K562 (cell line): Measurements from ENCODE around the gene RBM19. TPM values are rescaled to one million over a fixed set of nuclear protein-coding genes. Genes with fewer than 3 reads are reported as not detected.
A peak's percentile ranks its signal among the peaks of the same experiment; 100 is the strongest.

Experiments used
- CBX8 ChIP-seq: fragments of 200-600 bp; sonication (generic); IDR thresholded peaks from 2 replicates; pipeline ENCODE4 v1.6.1; 2012; ENCODE audit warnings: borderline replicate concordance, mixed run types, low read depth, mild to moderate bottlenecking, moderate library complexity, mixed read lengths, low read length, control low read depth, inconsistent platforms; ENCODE audit not compliant: poor library complexity, severe bottlenecking; ENCODE audit errors: extremely low read depth
- CXXC5 ChIP-seq: fragments of 250-450 bp; sonication (Bioruptor Pico); IDR thresholded peaks from 2 replicates; pipeline ENCODE4 v1.8.0; 2022; ENCODE audit warnings: inconsistent platforms, mild to moderate bottlenecking, moderate library complexity
- DPF2 ChIP-seq: fragments of 450-650 bp; IDR thresholded peaks from 2 replicates; pipeline ENCODE4 v1.6.1; 2016
- ERF ChIP-seq: fragments of 450-650 bp; formaldehyde crosslinking; IDR thresholded peaks from 2 replicates; pipeline ENCODE4 v1.4.0; 2020; ENCODE audit warnings: mild to moderate bottlenecking, mixed read lengths
- GTF2A2 ChIP-seq: IDR thresholded peaks from 2 replicates; pipeline ENCODE4 v1.6.1; 2016; ENCODE audit warnings: mild to moderate bottlenecking, missing genetic modification characterization, missing compliant biosample characterization
- MCM7 ChIP-seq, 2 experiments: fragments of 450-650 bp; IDR thresholded peaks; 2 replicates each; pipeline ENCODE4 v1.6.1; 2016 to 2018
- NFE2 ChIP-seq: IDR thresholded peaks from 2 replicates; pipeline ENCODE4 v1.6.1; 2014; ENCODE audit warnings: antibody characterized with exemption, low read depth
- RBM17 ChIP-seq: fragments of 200-400 bp; formaldehyde crosslinking; IDR thresholded peaks from 2 replicates; pipeline ENCODE4 v1.6.1; 2017; ENCODE audit warnings: low read depth, mild to moderate bottlenecking, low read length, borderline replicate concordance
- RBM39 ChIP-seq: fragments of 200-400 bp; formaldehyde crosslinking; optimal IDR thresholded peaks from 2 replicates; pipeline ENCODE3; 2018; ENCODE audit warnings: low read depth, low read length
- SAFB2 ChIP-seq: fragments of 200-400 bp; formaldehyde crosslinking; IDR thresholded peaks from 2 replicates; pipeline ENCODE4 v1.6.1; 2018; ENCODE audit warnings: borderline replicate concordance, low read length, low read depth, moderate library complexity; ENCODE audit not compliant: severe bottlenecking
- TCF7 ChIP-seq: sonication (generic); IDR thresholded peaks from 2 replicates; pipeline ENCODE4 v1.6.1; 2016; ENCODE audit warnings: antibody characterized with exemption, borderline replicate concordance
- ZFP91 ChIP-seq: sonication (generic); formaldehyde crosslinking; IDR thresholded peaks from 2 replicates; pipeline ENCODE4 v1.8.0; 2022; ENCODE audit warnings: mild to moderate bottlenecking, missing genetic modification reagents
- ZNF140 ChIP-seq: fragments of 250-450 bp; sonication (Bioruptor Pico); IDR thresholded peaks from 2 replicates; pipeline ENCODE4 v1.8.0; 2021; ENCODE audit warnings: moderate library complexity, mild to moderate bottlenecking, inconsistent platforms
- ZNF174 ChIP-seq: fragments of 250-450 bp; sonication (Bioruptor Pico); IDR thresholded peaks from 2 replicates; pipeline ENCODE4 v1.4.0; 2020; ENCODE audit warnings: mild to moderate bottlenecking
- ZNF316 ChIP-seq: fragments of 450-650 bp; IDR thresholded peaks from 2 replicates; pipeline ENCODE4 v1.6.1; 2016
- ZNF354B ChIP-seq: fragments of 250-450 bp; sonication (Bioruptor Pico); IDR thresholded peaks from 2 replicates; pipeline ENCODE4 v1.4.0; 2020
- ZNF551 ChIP-seq: fragments of 250-450 bp; sonication (Bioruptor Pico); IDR thresholded peaks from 2 replicates; pipeline ENCODE4 v1.5.0; 2021; ENCODE audit warnings: mild to moderate bottlenecking, moderate library complexity
- ZNF75A ChIP-seq: fragments of 450-650 bp; formaldehyde crosslinking; IDR thresholded peaks from 2 replicates; pipeline ENCODE4 v1.4.0; 2020; ENCODE audit warnings: mild to moderate bottlenecking
- ZNF778 ChIP-seq: fragments of 450-650 bp; formaldehyde crosslinking; IDR thresholded peaks from 2 replicates; pipeline ENCODE4 v1.4.0; 2020; ENCODE audit warnings: mild to moderate bottlenecking, moderate library complexity
- ZZZ3 ChIP-seq: fragments of 450-650 bp; IDR thresholded peaks from 2 replicates; pipeline ENCODE4 v1.6.1; 2016; ENCODE audit warnings: antibody characterized with exemption, mild to moderate bottlenecking, moderate library complexity
- polyA plus RNA-seq, 8 experiments: library from polyadenylated mRNA; depleted of rRNA in 4 of 8; stranded (reverse) in 5 of 8; unstranded in 3 of 8; fragments of >200 nt; fragmentation: Nextera tagmentation in 2 of 8; fragmentation: Illumina TruSeq in 1 of 8; extraction: Ambion mirVana in 2 of 8; extraction: Trizol in 1 of 8; gene quantifications; 2 replicates each; pipeline versions ENCODE4 v1.2.1 to v1.2.3, GENCODE V29; 2011 to 2014; ENCODE audit warnings: inconsistent platforms in 1 of 8, missing spikeins in 1 of 8
- total RNA-seq, 7 experiments: library from RNA; depleted of rRNA in 6 of 7; stranded (reverse); fragments of >200 nt in 6 of 7; fragmentation: Illumina TruSeq in 2 of 7; extraction: Trizol in 2 of 7; gene quantifications; 2 replicates each; pipeline versions ENCODE4 v1.2.1 to v1.2.3, GENCODE V29; 2011 to 2021; ENCODE audit warnings: low replicate concordance in 1 of 7
- TF ChIP-seq, protein P1 (sequence below): fragments of 200-400 bp; formaldehyde crosslinking; IDR thresholded peaks from 2 replicates; pipeline ENCODE4 v1.6.1; 2017; ENCODE audit warnings: mild to moderate bottlenecking, low read depth, low read length, moderate library complexity
- TF ChIP-seq, protein P2 (sequence below): fragments of 450-650 bp; formaldehyde crosslinking; IDR thresholded peaks from 2 replicates; pipeline ENCODE4 v1.4.0; 2020; ENCODE audit warnings: mild to moderate bottlenecking, mixed read lengths
- TF ChIP-seq, protein P3 (sequence below): fragments of 450-650 bp; IDR thresholded peaks from 2 replicates; pipeline ENCODE4 v1.6.1; 2017; ENCODE audit warnings: mild to moderate bottlenecking, moderate library complexity

Gene RBM19
- total and polyA plus RNA-seq, 9 of the 15 experiments (the other 6 are each of a cell fraction or from before 2014, with no cell fraction given), result 16.0 to 58.4 (median 37.9) TPM

DNA sequence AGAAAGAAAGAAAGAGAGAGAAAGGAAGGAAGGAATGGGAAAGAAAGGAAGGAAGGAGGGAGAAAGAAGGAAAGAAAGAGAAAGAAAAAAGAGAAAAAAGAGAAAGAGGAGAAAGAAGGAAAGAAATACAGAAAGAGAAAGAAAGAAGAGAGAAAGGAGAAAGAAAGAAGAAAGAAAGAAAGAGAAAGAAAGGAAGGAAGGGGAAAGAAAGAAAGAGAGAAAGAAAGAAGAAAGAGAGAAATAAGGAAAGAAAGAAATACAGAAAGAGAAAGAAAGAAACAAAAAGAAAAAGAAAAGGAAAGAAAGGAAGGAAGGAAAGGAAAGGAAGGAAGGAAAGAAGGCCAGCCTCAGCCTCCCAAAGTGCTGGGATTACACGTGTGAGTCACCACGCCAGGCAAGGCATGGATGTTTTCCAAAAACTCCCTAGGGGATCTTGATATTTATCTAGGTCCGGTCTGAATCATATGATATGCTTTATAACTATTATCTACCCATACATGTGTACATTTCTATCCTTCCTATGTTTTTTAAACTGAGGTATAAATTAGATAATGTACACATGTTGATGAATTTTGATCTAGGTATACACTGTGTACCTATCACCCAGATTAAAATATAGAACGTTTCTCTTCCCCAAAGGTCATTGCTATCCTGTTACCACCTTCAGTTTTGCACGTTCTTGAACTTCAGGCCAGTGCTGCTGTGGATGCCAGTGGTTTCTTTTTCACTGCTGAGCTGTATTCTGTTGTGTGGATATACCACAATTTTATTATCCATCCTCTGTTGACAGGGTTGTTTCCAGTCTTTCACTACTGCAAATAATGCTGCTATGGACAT lies 177.9 kb downstream of the RBM19 start (continued):
- TF ChIP-seq, protein P1, sequence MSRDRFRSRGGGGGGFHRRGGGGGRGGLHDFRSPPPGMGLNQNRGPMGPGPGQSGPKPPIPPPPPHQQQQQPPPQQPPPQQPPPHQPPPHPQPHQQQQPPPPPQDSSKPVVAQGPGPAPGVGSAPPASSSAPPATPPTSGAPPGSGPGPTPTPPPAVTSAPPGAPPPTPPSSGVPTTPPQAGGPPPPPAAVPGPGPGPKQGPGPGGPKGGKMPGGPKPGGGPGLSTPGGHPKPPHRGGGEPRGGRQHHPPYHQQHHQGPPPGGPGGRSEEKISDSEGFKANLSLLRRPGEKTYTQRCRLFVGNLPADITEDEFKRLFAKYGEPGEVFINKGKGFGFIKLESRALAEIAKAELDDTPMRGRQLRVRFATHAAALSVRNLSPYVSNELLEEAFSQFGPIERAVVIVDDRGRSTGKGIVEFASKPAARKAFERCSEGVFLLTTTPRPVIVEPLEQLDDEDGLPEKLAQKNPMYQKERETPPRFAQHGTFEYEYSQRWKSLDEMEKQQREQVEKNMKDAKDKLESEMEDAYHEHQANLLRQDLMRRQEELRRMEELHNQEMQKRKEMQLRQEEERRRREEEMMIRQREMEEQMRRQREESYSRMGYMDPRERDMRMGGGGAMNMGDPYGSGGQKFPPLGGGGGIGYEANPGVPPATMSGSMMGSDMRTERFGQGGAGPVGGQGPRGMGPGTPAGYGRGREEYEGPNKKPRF, result no peak
- TF ChIP-seq, protein P2, sequence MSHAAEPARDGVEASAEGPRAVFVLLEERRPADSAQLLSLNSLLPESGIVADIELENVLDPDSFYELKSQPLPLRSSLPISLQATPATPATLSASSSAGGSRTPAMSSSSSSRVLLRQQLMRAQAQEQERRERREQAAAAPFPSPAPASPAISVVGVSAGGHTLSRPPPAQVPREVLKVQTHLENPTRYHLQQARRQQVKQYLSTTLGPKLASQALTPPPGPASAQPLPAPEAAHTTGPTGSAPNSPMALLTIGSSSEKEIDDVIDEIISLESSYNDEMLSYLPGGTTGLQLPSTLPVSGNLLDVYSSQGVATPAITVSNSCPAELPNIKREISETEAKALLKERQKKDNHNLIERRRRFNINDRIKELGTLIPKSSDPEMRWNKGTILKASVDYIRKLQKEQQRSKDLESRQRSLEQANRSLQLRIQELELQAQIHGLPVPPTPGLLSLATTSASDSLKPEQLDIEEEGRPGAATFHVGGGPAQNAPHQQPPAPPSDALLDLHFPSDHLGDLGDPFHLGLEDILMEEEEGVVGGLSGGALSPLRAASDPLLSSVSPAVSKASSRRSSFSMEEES (CRISPR knock-in tag), result no peak
- TF ChIP-seq ZNF174 (CRISPR knock-in tag) (no peak), SAFB2 (no peak), MCM7 (IDR thresholded peaks at IDR 0.05) (0 out of 4 replicates have a peak, but pooled peaks of 1 of the 2 experiments have one; percentile 55), ZFP91 (CRISPR knock-in tag) (no peak), NFE2 (no peak), ZNF75A (CRISPR knock-in tag) (no peak), CXXC5 (CRISPR knock-in tag) (no peak), CBX8 (no peak), TCF7 (no peak), ZNF778 (CRISPR knock-in tag) (no peak), DPF2 (peak; percentile 35; the same call in 1 of the 2 replicates), ZZZ3 (no peak), ZNF354B (no peak), ERF (CRISPR knock-in tag) (no peak), RBM39 (no peak), ZNF551 (CRISPR knock-in tag) (no peak), ZNF140 (CRISPR knock-in tag) (no peak), GTF2A2 (no peak), RBM17 (no peak), ZNF316 (no peak; the same call in 1 of the 2 replicates)
- TF ChIP-seq, protein P3, sequence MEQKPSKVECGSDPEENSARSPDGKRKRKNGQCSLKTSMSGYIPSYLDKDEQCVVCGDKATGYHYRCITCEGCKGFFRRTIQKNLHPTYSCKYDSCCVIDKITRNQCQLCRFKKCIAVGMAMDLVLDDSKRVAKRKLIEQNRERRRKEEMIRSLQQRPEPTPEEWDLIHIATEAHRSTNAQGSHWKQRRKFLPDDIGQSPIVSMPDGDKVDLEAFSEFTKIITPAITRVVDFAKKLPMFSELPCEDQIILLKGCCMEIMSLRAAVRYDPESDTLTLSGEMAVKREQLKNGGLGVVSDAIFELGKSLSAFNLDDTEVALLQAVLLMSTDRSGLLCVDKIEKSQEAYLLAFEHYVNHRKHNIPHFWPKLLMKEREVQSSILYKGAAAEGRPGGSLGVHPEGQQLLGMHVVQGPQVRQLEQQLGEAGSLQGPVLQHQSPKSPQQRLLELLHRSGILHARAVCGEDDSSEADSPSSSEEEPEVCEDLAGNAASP, result no peak
